Tibial artery (tissue), 4 donors: ENCODE measurements around the gene TMEFF1.
"Not testable (repeated sequence)": the region's sequence is repeated elsewhere in the genome, so short reads cannot be mapped to it uniquely, and the experiment has no call there.

ENCODE experiments used
- DNase-seq, 2 donors: peaks; one replicate each; pipeline ENCODE4 v3.0.0-alpha.2; 2019
- H3K27ac ChIP-seq, 2 donors: fragments of 200-600 bp; sonication (generic) in 1 of 2; 1 replicate in 1 of 2; 2 replicates in 1 of 2; pipeline ENCODE4 v1.5.1; 2018 to 2019; ENCODE audit warnings: mild to moderate bottlenecking in 1 of 2
- H3K27me3 ChIP-seq, 2 donors: fragments of 200-600 bp; sonication (generic) in 1 of 2; one replicate each; pipeline versions ENCODE4 v1.5.1 to v1.6.0; 2016 to 2019
- H3K36me3 ChIP-seq, 3 donors: fragments of 200-600 bp; sonication (generic) in 2 of 3; one replicate each; pipeline ENCODE4 v1.5.1; 2016 to 2019; ENCODE audit warnings: mild to moderate bottlenecking in 2 of 3
- H3K4me1 ChIP-seq, 4 donors: fragments of 200-600 bp; sonication (generic) in 2 of 4; 1 replicate in 3 of 4; 2 replicates in 1 of 4; pipeline ENCODE4 v1.5.1; 2016 to 2019
- H3K4me3 ChIP-seq, 2 donors: fragments of 200-600 bp; sonication (generic) in 1 of 2; 1 replicate in 1 of 2; 2 replicates in 1 of 2; pipeline ENCODE4 v1.5.1; 2018 to 2019; ENCODE audit warnings: mild to moderate bottlenecking in 2 of 2
- H3K9me3 ChIP-seq, 3 donors: fragments of 200-600 bp; sonication (generic) in 1 of 3; one replicate each; pipeline ENCODE4 v1.5.1; 2016 to 2019
- CTCF ChIP-seq, 2 experiments: fragments of 200-600 bp in 1 of 2; fragments of 450-650 bp in 1 of 2; IDR thresholded peaks; one replicate each; pipeline ENCODE4 v1.5.1; 2017 to 2019; ENCODE audit warnings: antibody characterized with exemption in 2 of 2, mild to moderate bottlenecking in 1 of 2, moderate library complexity in 1 of 2
- intact Hi-C: fragments of 100-400 bp; cut with DNase I; formaldehyde crosslinking; loops from one replicate; pipeline ENCODE4 v1.15.0; 2023; ENCODE audit warnings: low total_unique reads

TMEFF1 gene

GRCh38 chr9:100499460-100499859 lies 26.5 kb downstream of the TMEFF1 start:
- H3K36me3 ChIP-seq = no peaks in the 10 kb centered on the region
- no peak for TF ChIP-seq CTCF (IDR thresholded peaks at IDR 0.05)
- H3K27me3 ChIP-seq = no peaks in the 10 kb centered on the region
- no peak for DNase-seq
- H3K4me1 ChIP-seq = no peaks in the 10 kb centered on the region
- no peak overlapping the region for H3K27ac ChIP-seq
- intact Hi-C loops = no loop called here
- no peak overlapping the region for H3K4me3 ChIP-seq
- no peaks in the 10 kb centered on the region for H3K9me3 ChIP-seq

- Histone ChIP-seq H3K4me1 (no peaks in the 10 kb centered on the region), H3K4me3 (no peak overlapping the region), H3K27ac (no peak overlapping the region), H3K36me3 (no peaks in the 10 kb centered on the region), H3K9me3 (no peaks in the 10 kb centered on the region), H3K27me3 (no peaks in the 10 kb centered on the region)
- TF ChIP-seq CTCF (IDR thresholded peaks at IDR 0.05) = no peak
- DNase-seq = no peak
- intact Hi-C loops = no loop called here
Measured at GRCh38 chr9:100499866-100500265, 26.9 kb downstream of the TMEFF1 start.

GRCh38 chr9:100505564-100506159 lies 32.7 kb downstream of the TMEFF1 start:
- no peaks in the 10 kb centered on the region for H3K4me1 ChIP-seq
- intact Hi-C loops = no loop called here
- H3K27me3 ChIP-seq = no peaks in the 10 kb centered on the region
- no peaks in the 10 kb centered on the region for H3K9me3 ChIP-seq
- peak in 1 of 2 experiments; percentile 20 for TF ChIP-seq CTCF (IDR thresholded peaks at IDR 0.05)
- H3K36me3 ChIP-seq = peaks cover 0 to 4% (median 0%) of the 10 kb centered on the region in 3 donors
- DNase-seq = peak in 1 of 2 donors; percentile 37
- no peak overlapping the region for H3K27ac ChIP-seq
- H3K4me3 ChIP-seq = no peak overlapping the region

- H3K36me3 ChIP-seq, H3K27ac ChIP-seq, H3K9me3 ChIP-seq, DNase-seq, H3K4me1 ChIP-seq, intact Hi-C loops, H3K27me3 ChIP-seq, H3K4me3 ChIP-seq: not testable (repeated sequence)
Measured at GRCh38 chr9:100507350-100507749, 34.4 kb downstream of the TMEFF1 start.

- no peaks in the 10 kb centered on the region for H3K27me3 ChIP-seq
Measured at GRCh38 chr9:100511205-100511604, 38.3 kb downstream of the TMEFF1 start.

More at GRCh38 chr9:100511205-100511604, 38.3 kb downstream of the TMEFF1 start:
- intact Hi-C loops = no loop called here
- peaks cover 0 to 4% (median 0%) of the 10 kb centered on the region in 3 donors for H3K36me3 ChIP-seq
- no peak overlapping the region for H3K4me3 ChIP-seq
- H3K4me1 ChIP-seq = no peaks in the 10 kb centered on the region
- no peak for TF ChIP-seq CTCF (IDR thresholded peaks at IDR 0.05)
- no peak overlapping the region for H3K27ac ChIP-seq
- no peaks in the 10 kb centered on the region for H3K9me3 ChIP-seq
- no peak for DNase-seq
